ENCODE measurements around the gene VPS36. TPM values are rescaled to one million over a fixed set of nuclear protein-coding genes. Genes with fewer than 3 reads are reported as not detected.
A peak's percentile ranks its signal among the peaks of the same experiment; 100 is the strongest.

VPS36 gene
- total RNA-seq, 4 donors from 2014 or later: 68.1 to 148 (median 92.6) TPM

DNA sequence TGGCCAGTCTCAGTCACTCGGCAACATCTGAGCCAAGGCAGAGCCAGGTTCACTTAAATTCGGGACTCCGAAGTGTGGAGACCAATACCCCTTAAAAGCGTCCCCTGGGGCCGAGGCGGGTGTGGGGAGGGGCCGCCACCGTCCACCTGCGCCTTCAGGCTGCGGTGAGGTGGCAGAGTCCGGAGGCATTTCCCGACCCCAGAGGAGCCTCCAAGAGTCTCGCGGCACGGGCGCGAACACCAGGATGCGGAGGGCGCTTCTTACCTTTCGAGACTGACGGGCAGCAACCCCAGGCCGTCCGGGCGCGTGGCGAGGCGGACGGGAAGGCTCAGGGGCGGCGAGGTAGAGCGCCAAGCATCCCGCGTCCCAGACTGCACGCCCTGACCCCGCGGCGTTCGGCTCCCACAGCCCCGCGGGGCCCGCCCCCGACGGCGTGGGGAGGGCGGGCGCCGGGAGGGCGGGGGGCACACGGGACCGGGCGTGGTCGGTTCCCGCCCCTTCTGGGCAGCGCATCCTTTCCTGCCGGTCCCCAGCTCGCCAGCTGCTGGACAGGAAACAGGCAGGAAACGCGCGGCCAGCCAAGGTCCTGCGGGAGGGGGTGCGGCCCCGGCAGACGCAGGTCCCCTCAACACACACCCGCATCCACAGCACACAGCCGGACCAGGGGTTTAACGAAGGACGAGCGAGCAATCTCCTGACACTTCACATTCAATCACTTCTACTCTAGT, 44.5 kb downstream of the VPS36 start, which contains the start of gene THSD1:
THSD1 (minus strand) TSS at position 406 of the 728 bp plus-strand sequence. CDS start 3,572 bp downstream, outside the sequence.
- no peak for TF ChIP-seq POLR2A (IDR thresholded peaks at IDR 0.05)
- TF ChIP-seq, protein P1, sequence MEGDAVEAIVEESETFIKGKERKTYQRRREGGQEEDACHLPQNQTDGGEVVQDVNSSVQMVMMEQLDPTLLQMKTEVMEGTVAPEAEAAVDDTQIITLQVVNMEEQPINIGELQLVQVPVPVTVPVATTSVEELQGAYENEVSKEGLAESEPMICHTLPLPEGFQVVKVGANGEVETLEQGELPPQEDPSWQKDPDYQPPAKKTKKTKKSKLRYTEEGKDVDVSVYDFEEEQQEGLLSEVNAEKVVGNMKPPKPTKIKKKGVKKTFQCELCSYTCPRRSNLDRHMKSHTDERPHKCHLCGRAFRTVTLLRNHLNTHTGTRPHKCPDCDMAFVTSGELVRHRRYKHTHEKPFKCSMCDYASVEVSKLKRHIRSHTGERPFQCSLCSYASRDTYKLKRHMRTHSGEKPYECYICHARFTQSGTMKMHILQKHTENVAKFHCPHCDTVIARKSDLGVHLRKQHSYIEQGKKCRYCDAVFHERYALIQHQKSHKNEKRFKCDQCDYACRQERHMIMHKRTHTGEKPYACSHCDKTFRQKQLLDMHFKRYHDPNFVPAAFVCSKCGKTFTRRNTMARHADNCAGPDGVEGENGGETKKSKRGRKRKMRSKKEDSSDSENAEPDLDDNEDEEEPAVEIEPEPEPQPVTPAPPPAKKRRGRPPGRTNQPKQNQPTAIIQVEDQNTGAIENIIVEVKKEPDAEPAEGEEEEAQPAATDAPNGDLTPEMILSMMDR (IDR thresholded peaks at IDR 0.05): no peak
- intact Hi-C loops (cut with DNase I; ENCODE audit: low total_unique reads): loop anchor here (5.0 kb wide), 1 partner anchor 701 kb away; no protein-coding TSS in a partner anchor
- 1% methylated on average over 34 to 44 of the region's 68 CpGs for WGBS, 2 donors
- peak; percentile 36 to 89 for DNase-seq (ENCODE audit: low spot score in 2 of 2)
- H3K4me3 ChIP-seq (ENCODE audit: low read depth, poor library complexity, severe bottlenecking): peak within 1 kb of the TSS; percentile 53

DNA sequence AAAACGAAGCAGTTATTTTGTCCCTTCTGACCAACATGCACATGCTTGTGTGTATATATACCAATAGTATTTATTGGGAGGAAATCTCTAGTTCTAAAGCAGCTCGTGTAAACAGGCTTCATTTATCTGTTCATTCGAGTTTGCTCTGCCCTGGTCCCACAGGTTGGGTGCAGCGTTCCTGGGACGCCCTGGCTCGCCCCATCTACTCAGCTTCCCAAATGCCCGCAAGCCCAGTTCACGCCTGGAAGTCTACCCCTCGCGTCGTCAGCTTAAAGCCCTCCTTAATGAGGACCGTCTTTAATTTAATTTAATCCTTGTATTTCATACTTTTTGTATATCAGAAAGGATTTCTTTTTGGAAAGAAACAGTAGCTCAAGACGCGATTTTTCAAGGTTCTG, 45.1 kb downstream of the VPS36 start:
- WGBS, 2 donors: 3 to 5% methylated on average over 14 of the region's 14 CpGs

DNA sequence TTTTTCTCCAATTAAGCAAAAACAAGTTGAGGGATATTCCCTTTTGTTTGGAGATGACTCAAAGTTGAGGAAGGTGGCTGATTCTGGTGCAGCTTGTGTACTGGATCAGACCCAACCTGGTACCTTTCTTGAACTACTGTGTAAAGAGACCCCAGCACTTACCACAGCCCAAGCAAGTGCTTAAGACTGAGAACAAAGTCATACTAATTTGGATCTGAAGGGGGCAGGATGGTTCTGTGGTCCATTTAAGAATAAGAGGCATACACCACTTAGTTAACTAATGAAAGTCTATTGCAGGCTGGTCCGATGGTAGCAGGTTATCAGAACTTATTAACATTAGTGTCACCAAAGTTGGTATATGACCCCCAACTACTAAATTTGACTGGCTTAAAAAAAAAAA, 50.7 kb downstream of the VPS36 start:
- WGBS, 2 donors: 54 to 78% methylated on average over 1 of the region's 1 CpG

More for the DNA sequence above, 45.1 kb downstream of the VPS36 start:
- DNase-seq (ENCODE audit: low spot score in 2 of 2): no peak
- no peak for TF ChIP-seq POLR2A (IDR thresholded peaks at IDR 0.05)
- TF ChIP-seq, protein P1 (IDR thresholded peaks at IDR 0.05): no peak
- H3K4me3 ChIP-seq (ENCODE audit: low read depth, poor library complexity, severe bottlenecking): peak overlapping the region; percentile 53
- intact Hi-C loops (cut with DNase I; ENCODE audit: low total_unique reads): loop anchor here (5.0 kb wide), 1 partner anchor 702 kb away; no protein-coding TSS in a partner anchor

DNA sequence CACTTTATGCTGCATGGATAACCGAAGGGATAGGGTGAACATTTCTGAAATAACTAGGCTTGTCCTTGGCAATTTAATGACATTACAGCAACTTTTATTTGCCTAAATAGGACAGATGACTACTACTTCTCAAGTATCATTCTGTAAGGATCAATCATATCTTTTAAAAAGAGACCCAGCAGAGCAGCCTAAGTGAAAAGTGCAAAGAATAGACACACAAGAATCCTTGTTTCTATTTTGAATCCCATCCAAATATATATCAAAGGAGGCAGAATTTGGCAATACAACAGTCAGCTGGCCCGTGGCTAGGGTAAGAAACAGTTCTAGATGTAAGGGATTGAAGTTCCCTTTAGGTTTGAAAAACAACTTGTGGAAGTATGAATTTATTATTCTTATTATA, 51.4 kb downstream of the VPS36 start:
- DNase-seq (ENCODE audit: low spot score in 2 of 2): no peak
- TF ChIP-seq POLR2A (IDR thresholded peaks at IDR 0.05): no peak
- TF ChIP-seq, protein P1 (IDR thresholded peaks at IDR 0.05): no peak
- intact Hi-C loops (cut with DNase I; ENCODE audit: low total_unique reads): no loop called here
- WGBS, 2 donors: 50 to 60% methylated on average over 2 of the region's 2 CpGs
- no peak overlapping the region for H3K4me3 ChIP-seq (ENCODE audit: low read depth, poor library complexity, severe bottlenecking)

More for the DNA sequence above, 50.7 kb downstream of the VPS36 start:
- DNase-seq (ENCODE audit: low spot score in 2 of 2): no peak
- H3K4me3 ChIP-seq (ENCODE audit: low read depth, poor library complexity, severe bottlenecking): no peak overlapping the region
- intact Hi-C loops (cut with DNase I; ENCODE audit: low total_unique reads): no loop called here
- no peak for TF ChIP-seq POLR2A (IDR thresholded peaks at IDR 0.05)
- TF ChIP-seq, protein P1 (IDR thresholded peaks at IDR 0.05): no peak

DNA sequence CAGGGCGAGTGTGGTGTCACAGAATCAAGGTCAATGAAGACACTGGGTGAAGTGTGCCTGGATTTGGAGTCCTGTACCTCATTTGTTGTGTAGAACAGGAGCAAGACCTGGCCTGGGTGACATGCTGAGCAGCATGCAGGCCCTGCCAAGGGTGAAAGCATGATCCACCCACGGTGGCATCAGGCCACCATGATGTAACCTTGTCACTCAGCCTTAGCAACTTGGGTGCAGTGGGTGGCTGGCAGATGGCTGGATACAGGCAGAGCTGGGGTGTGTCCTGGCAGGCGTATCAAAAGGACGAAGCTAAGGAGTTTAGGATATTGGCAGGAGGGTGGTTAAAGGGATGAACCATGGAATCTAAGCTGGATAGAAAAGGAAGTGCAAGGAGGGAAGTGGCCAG, 54.7 kb downstream of the VPS36 start:
- no peak overlapping the region for H3K4me3 ChIP-seq (ENCODE audit: low read depth, poor library complexity, severe bottlenecking)
- no peak for DNase-seq (ENCODE audit: low spot score in 2 of 2)
- WGBS, 2 donors: 49 to 58% methylated on average over 4 of the region's 4 CpGs
- no peak for TF ChIP-seq POLR2A (IDR thresholded peaks at IDR 0.05)
- TF ChIP-seq, protein P1 (IDR thresholded peaks at IDR 0.05): no peak
- intact Hi-C loops (cut with DNase I; ENCODE audit: low total_unique reads): no loop called here

Measured in lower leg skin (tissue), 4 donors.